NCI-H69 (cell line): ENCODE data around the gene NRG3.

ENCODE experiments used
- DNase-seq: peaks from one replicate; lab custom pipeline; 2025; lab: John Stamatoyannopoulos, UW

NRG3 gene

GRCh38 chr10:82680608-82681007, 805.6 kb downstream of the NRG3 start:
- no peak for DNase-seq

DNA sequence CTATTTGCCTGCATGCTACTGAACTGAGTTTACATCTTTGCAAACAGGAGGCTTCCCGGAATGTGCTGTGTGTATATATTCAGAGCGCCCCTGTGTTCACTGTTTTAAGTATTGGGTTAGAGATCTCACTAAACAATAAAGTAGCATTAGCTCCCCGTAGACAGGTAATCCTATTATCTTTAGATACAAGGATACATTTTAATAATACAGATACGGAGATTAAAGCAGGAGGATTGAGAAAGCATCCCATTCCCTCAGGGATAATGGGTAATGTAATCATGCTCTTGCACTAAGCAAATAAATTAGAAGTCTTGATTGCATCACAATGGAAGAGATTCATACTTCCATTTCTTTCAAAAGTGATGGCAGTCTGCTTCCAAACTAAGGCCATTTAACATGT, 809.0 kb downstream of the NRG3 start:
- DNase-seq: peak; percentile 61

DNA sequence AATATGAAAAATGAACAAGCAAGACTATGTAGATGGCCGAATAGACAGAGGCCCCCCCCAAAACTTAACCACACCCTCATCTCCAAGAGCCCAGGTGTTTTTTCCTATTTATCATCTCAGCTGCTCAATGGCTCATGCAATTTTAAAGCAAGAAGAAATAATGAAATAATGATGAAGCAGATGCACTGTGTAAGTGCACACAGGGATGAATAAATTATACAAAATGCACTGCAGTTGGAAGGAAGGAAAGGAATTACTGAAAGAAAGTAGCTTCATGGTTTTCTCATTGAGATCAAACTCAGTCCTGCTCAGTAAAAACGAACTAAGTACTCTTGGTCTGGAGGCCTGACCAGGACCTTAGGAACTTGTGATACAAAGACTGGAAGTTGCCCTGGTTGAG, 810.1 kb downstream of the NRG3 start:
- no peak for DNase-seq

DNA sequence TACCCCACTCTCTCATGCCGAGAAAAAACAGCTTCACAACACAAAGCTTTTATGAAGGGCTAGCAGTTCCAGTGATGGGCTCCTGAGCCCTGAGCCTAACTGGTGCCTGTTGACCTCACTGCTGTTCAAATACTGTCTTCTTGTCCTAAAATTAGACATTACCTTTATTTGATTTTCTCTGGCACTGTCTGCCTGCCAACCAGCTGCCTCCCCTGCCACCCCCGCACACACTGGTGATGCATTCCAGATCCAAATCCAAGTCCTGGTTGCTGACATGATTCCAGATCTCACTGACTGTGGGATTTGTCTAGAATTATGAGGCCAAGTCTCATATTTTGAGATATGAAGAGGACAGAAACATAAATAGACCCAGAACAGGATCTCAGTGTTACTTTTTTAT, 816.2 kb downstream of the NRG3 start:
- DNase-seq: no peak

- no peak for DNase-seq
Measured at GRCh38 chr10:82692458-82692857, 817.5 kb downstream of the NRG3 start.

GRCh38 chr10:82721831-82722230, 846.8 kb downstream of the NRG3 start:
- DNase-seq: no peak

DNA sequence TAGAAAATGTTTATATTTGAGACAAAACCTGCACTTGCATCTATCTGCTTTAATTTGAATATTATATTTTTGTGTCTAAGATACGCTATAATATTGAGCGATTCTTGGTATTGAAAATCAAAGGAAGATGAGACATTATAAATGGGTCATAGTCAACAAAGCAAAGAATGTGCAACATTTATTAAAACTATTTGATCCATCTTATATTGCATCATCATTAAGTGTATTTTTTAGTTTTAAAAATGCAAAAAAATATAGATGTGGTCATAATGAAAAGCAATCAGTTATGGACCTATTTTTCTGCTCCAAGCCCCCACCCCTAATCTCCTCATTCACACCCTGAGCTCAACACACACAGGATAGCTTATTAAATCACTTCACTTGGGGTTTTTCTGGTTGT, 847.3 kb downstream of the NRG3 start:
- no peak for DNase-seq

DNA sequence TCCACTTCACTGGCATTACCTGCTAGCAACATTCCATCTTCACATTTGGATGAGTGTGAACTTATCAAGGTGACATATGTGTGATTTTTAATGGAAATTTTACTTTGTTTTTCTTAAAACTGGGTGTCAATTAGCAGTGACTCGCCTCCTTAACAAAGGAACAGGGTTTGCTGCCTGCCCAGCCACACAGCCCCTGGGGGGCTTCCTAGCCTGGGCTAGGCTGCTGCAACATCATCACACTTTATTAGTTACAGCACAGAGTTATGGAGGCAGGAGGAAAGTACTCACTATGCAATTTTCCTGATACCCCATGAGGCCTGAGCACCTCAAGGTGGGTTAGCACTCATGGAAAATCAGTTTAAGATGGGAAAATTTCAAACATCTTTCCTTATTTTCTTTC, 861.3 kb downstream of the NRG3 start:
- peak; percentile 28 for DNase-seq

GRCh38 chr10:82737549-82737948, 862.6 kb downstream of the NRG3 start:
- no peak for DNase-seq

GRCh38 chr10:82738592-82738991, 863.6 kb downstream of the NRG3 start:
- DNase-seq: no peak

- DNase-seq: no peak
Measured at GRCh38 chr10:82742478-82742877, 867.5 kb downstream of the NRG3 start.

- no peak for DNase-seq
Measured at GRCh38 chr10:82742898-82743297, 867.9 kb downstream of the NRG3 start.

DNA sequence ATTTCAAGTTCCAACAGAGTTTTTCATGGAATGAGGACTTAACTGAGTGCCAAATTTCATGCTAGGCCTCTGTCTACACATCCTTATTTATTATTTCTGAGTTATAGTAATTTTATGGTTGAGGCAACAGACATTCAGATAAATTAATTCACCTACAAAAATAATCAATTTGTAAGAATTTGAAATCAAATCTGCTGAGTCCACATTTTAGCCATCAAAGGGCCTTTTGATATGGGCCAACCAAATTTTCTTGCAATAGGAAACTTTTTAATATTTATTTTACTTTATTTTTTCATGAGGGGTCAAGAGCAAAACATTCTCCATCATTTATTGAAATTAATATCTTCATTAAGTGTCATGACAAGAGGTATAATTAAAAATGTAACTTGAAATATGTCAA, 875.5 kb downstream of the NRG3 start:
- DNase-seq: no peak

DNA sequence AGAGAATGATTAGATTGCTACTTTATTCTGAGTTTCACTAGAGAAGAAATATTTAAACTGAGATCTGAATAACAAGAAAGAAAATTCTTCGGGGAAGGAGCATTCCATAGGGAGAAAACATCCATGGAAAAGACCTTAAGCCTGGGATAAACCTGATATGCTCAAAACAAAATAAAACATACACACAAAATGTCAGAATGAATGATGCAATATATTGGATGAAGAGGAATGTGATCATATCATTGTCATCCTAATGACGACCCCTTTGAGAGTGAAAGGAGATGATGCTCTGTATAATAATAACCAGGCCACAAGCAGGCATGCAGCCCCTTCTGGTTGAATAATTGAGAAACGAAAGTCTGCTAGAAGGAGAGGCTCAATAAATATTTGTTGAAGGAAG, 882.4 kb downstream of the NRG3 start:
- DNase-seq: peak; percentile 29

GRCh38 chr10:82757901-82758300, 882.9 kb downstream of the NRG3 start:
- DNase-seq: peak; percentile 78

- peak; percentile 70 for DNase-seq
Measured at GRCh38 chr10:82759050-82759449, 884.1 kb downstream of the NRG3 start.

- DNase-seq: no peak
Measured at GRCh38 chr10:82762641-82763040, 887.6 kb downstream of the NRG3 start.

- no peak for DNase-seq
Measured at GRCh38 chr10:82768040-82768439, 893.0 kb downstream of the NRG3 start.

DNA sequence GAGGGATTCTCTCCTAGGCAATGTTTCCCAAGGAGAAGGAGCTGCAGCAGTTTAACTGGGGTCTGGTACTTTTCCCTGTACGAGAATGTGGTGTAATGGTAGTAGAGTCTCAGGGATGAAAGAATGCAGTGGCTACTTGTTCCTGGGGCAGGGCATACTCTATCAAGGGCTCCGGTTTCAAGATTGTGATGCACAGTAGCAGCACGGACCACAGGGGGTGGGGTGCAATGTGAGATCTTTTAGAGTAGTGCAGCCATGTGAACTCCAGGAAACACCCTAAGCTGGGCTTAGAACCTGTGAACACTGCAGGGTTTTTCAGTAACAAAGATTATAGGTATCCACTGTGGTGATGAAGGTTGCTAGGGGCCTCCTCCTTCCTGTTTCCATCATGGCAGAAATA, 903.9 kb downstream of the NRG3 start:
- DNase-seq: no peak

DNA sequence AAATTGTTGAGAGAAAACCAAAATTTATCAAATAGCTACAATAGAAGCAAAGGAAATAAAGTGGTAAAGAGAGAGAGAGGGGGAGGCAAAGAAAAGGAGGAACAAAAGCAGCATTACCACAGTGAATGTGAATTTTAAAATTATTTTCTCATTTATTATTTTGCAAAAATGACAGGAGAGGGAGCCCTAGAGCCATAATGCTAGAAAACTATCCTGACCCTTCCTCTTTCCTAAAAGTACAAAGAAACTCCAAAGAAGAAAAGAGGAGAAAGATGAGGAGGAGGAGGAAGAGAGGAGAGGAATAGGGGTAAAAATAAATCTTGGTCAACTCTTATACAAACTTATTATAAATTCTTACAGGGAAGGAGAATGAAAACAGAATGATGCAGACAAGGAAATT, 921.5 kb downstream of the NRG3 start:
- DNase-seq: peak; percentile 34

- DNase-seq: no peak
Measured at GRCh38 chr10:82801289-82801688, 926.3 kb downstream of the NRG3 start.

DNA sequence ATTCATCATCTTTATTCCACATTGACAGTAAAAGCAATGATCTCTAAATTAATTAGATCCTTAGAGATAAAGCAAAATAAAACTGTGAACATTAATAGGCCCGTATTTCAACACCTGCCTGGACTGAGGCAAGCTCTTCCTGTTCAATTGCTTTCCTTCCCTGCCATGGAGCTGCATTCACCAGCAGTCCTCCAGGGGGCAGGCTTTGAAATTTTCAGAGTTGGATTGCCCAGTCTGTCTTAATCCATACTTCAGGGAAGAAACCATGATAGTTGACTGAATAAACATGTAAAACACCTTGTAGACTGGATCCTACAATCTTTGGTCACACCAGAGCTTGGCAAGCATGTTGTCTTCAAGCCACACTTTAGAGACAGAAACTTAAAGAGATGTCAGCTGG, 936.6 kb downstream of the NRG3 start:
- peak; percentile 41 for DNase-seq

GRCh38 chr10:82813856-82814255, 938.9 kb downstream of the NRG3 start:
- DNase-seq: peak; percentile 83

- DNase-seq: no peak
Measured at GRCh38 chr10:82814635-82815034, 939.6 kb downstream of the NRG3 start.

GRCh38 chr10:82815680-82816079, 940.7 kb downstream of the NRG3 start:
- DNase-seq: peak; percentile 18
